Prostate gland (tissue), 2 donors: Measurements from ENCODE around the gene CARD16. TPM values are rescaled to one million over a fixed set of nuclear protein-coding genes. Genes with fewer than 3 reads are reported as not detected.
"Not testable (repeated sequence)": the region's sequence is repeated elsewhere in the genome, so short reads cannot be mapped to it uniquely, and the experiment has no call there.

Source experiments
- DNase-seq: peaks from one replicate; pipeline ENCODE4 v3.0.0-alpha.2; 2019; ENCODE audit warnings: low spot score
- H3K27ac ChIP-seq, 2 donors: fragments of 200-600 bp; sonication (generic); 2 replicates each; pipeline ENCODE4 v1.5.1; 2017 to 2019
- H3K27me3 ChIP-seq: fragments of 200-600 bp; sonication (generic); replicated peaks from 2 replicates; pipeline ENCODE4 v1.5.1; 2019; ENCODE audit not compliant: insufficient read depth
- H3K36me3 ChIP-seq, 2 donors: fragments of 200-600 bp; sonication (generic); 1 replicate in 1 of 2; 2 replicates in 1 of 2; pipeline versions ENCODE4 v1.5.1 to v1.8.1; 2017 to 2019
- H3K4me1 ChIP-seq: fragments of 200-600 bp; sonication (generic); replicated peaks from 2 replicates; pipeline ENCODE4 v1.5.1; 2019
- H3K4me3 ChIP-seq, 2 donors: fragments of 200-600 bp; sonication (generic); 2 replicates each; pipeline ENCODE4 v1.5.1; 2017 to 2019
- H3K9me3 ChIP-seq: fragments of 200-600 bp; sonication (generic); 2 replicates; pipeline ENCODE4 v1.5.1; 2017
- CTCF ChIP-seq, 4 experiments: fragments of 200-600 bp in 2 of 4; fragments of 450-650 bp in 2 of 4; sonication (generic) in 2 of 4; IDR thresholded peaks; 1 replicate in 3 of 4; 2 replicates in 1 of 4; pipeline ENCODE4 v1.5.1; 2016 to 2019; ENCODE audit warnings: antibody characterized with exemption in 4 of 4, mild to moderate bottlenecking in 2 of 4, moderate library complexity in 2 of 4
- POLR2A ChIP-seq: fragments of 450-650 bp; IDR thresholded peaks from one replicate; pipeline ENCODE4 v1.6.1; 2016; ENCODE audit warnings: antibody characterized with exemption, mild to moderate bottlenecking
- POLR2AphosphoS5 ChIP-seq: sonication (generic); formaldehyde crosslinking; IDR thresholded peaks from one replicate; pipeline ENCODE4 v1.6.1; 2017; ENCODE audit warnings: antibody characterized with exemption
- WGBS: methylation state at CpG from one replicate; pipeline ENCODE4 v1.1.5; 2018; 5-methylcytosine and 5-hydroxymethylcytosine counted together
- intact Hi-C: fragments of 100-400 bp; cut with DNase I; formaldehyde crosslinking; loops from one replicate; pipeline ENCODE4 v1.14.2; 2022
- total RNA-seq, 2 donors: library from RNA; depleted of rRNA; stranded (reverse); fragments of >200 nt; gene quantifications; one replicate each; pipeline ENCODE4 v1.1.0, GENCODE V29; 2016

The CARD16 gene
- total RNA-seq, 2 donors from 2014 or later = 6.7 to 7.9 TPM

- Histone ChIP-seq H3K36me3 (no peaks in the 10 kb centered on the region), H3K4me1 (no peaks in the 10 kb centered on the region), H3K4me3 (peak within 1 kb of the TSS; percentile 12 to 22), H3K9me3 (no peaks in the 10 kb centered on the region), H3K27ac (peak within 1 kb of the TSS; percentile 37 to 64), H3K27me3 (no peaks in the 10 kb centered on the region)
- TF ChIP-seq POLR2AphosphoS5 (peak; percentile 86), CTCF (IDR thresholded peaks at IDR 0.05) (no peak), POLR2A (peak; percentile 52)
- WGBS = 19% methylated on average over 3 of the region's 3 CpGs
- peak; percentile 70 for DNase-seq
- intact Hi-C loops = no loop called here
Observed at GRCh38 chr11:105034813-105035620, 10.1 kb downstream of the CARD16 start, which contains the start of gene CASP1. CASP1 (minus strand) TSS chr11:105035144; CDS start chr11:105035113, 31 bp downstream.

- H3K36me3 ChIP-seq, H3K4me1 ChIP-seq, H3K9me3 ChIP-seq, H3K27me3 ChIP-seq, DNase-seq, intact Hi-C loops: not testable (repeated sequence)
- peak overlapping the region; percentile 37 to 64 for H3K27ac ChIP-seq
- 60% methylated on average over 2 of the region's 2 CpGs for WGBS
- H3K4me3 ChIP-seq = peak overlapping the region; percentile 12 to 22
Observed at GRCh38 chr11:105034388-105034787, 10.7 kb downstream of the CARD16 start.

- Histone ChIP-seq H3K4me1 (no peaks in the 10 kb centered on the region), H3K4me3 (no peak overlapping the region), H3K27ac (no peak overlapping the region), H3K36me3 (no peaks in the 10 kb centered on the region), H3K9me3 (no peaks in the 10 kb centered on the region), H3K27me3 (no peaks in the 10 kb centered on the region)
- 85% methylated on average over 1 of the region's 1 CpG for WGBS
- DNase-seq = no peak
- TF ChIP-seq POLR2AphosphoS5 (no peak), CTCF (IDR thresholded peaks at IDR 0.05) (no peak)
- intact Hi-C loops = no loop called here
Observed at GRCh38 chr11:105033781-105034180, 11.4 kb downstream of the CARD16 start.

- H3K4me3 ChIP-seq = no peak overlapping the region
- TF ChIP-seq CTCF (IDR thresholded peaks at IDR 0.05) = no peak
Observed at GRCh38 chr11:105033343-105033742, 11.8 kb downstream of the CARD16 start.

GRCh38 chr11:105032495-105032894 is 12.6 kb downstream of the CARD16 start:
- Histone ChIP-seq H3K36me3 (no peaks in the 10 kb centered on the region), H3K4me3 (no peak overlapping the region), H3K4me1 (no peaks in the 10 kb centered on the region), H3K27ac (no peak overlapping the region), H3K27me3 (no peaks in the 10 kb centered on the region), H3K9me3 (no peaks in the 10 kb centered on the region)
- TF ChIP-seq POLR2A (no peak), POLR2AphosphoS5 (no peak), CTCF (IDR thresholded peaks at IDR 0.05) (no peak)
- WGBS = 100% methylated on average over 2 of the region's 2 CpGs
- DNase-seq = no peak
- intact Hi-C loops = no loop called here

More at GRCh38 chr11:105033343-105033742, 11.8 kb downstream of the CARD16 start:
- Histone ChIP-seq H3K36me3 (no peaks in the 10 kb centered on the region), H3K4me1 (no peaks in the 10 kb centered on the region), H3K27ac (no peak overlapping the region), H3K9me3 (no peaks in the 10 kb centered on the region), H3K27me3 (no peaks in the 10 kb centered on the region)
- intact Hi-C loops = no loop called here
- WGBS = 84% methylated on average over 3 of the region's 3 CpGs
- DNase-seq = no peak
